H1 (cell line): ENCODE measurements around the gene PTBP1. TPM values are rescaled to one million over a fixed set of nuclear protein-coding genes. Genes with fewer than 3 reads are reported as not detected.

ENCODE experiments used
- CTCF ChIA-PET: fragments of 300-600 bp; sonication (Branson Sonifier 250); formaldehyde crosslinking; loops from one replicate; lab custom pipeline; 2021; ENCODE audit not compliant: partially characterized antibody; lab: Charles Lee
- POLR2A ChIA-PET: fragments of 300-600 bp; sonication (Branson Sonifier 250); formaldehyde crosslinking; loops from one replicate; lab custom pipeline; 2021; ENCODE audit warnings: inconsistent platforms; ENCODE audit not compliant: partially characterized antibody; lab: Charles Lee
- DNase-seq, 2 experiments: peaks; one replicate each; pipeline versions ENCODE4 v3.0.0 to v3.0.0-alpha.2; 2010 to 2022; ENCODE audit warnings: low spot score in 2 of 2, low read depth in 1 of 2, mixed read lengths in 1 of 2
- FAIRE-seq: peaks from 2 replicates; lab custom pipeline; 2011; peaks lifted over from hg19 to GRCh38; lab: Jason Lieb, UNC
- H2AFZ ChIP-seq: 2 replicates; pipeline ENCODE4 v1.8.1; 2012; ENCODE audit warnings: low read length, inconsistent platforms
- H2AK5ac ChIP-seq: 2 replicates; pipeline ENCODE4 v1.6.1; 2013; ENCODE audit warnings: low read depth, low read length
- H2BK120ac ChIP-seq: replicated peaks from 2 replicates; pipeline ENCODE3; 2013; ENCODE audit warnings: low read depth, low read length, inconsistent platforms
- H2BK12ac ChIP-seq: 2 replicates; pipeline ENCODE4 v1.6.1; 2013; ENCODE audit warnings: low read depth, low read length
- H2BK15ac ChIP-seq: 2 replicates; pipeline ENCODE4 v1.6.1; 2013; ENCODE audit warnings: low read length
- H2BK20ac ChIP-seq: 2 replicates; pipeline ENCODE4 v1.6.1; 2013; ENCODE audit warnings: low read length
- H2BK5ac ChIP-seq: 2 replicates; pipeline ENCODE4 v1.6.1; 2013; ENCODE audit warnings: low read depth, low read length
- H3K14ac ChIP-seq: 2 replicates; pipeline ENCODE4 v1.6.1; 2013; ENCODE audit warnings: inconsistent platforms; ENCODE audit not compliant: insufficient read length
- H3K18ac ChIP-seq: 2 replicates; pipeline ENCODE4 v1.6.1; 2013; ENCODE audit warnings: low read length; ENCODE audit errors: extremely low read depth
- H3K23ac ChIP-seq: 2 replicates; pipeline ENCODE4 v1.6.1; 2013; ENCODE audit warnings: inconsistent platforms; ENCODE audit not compliant: insufficient read length
- H3K23me2 ChIP-seq: 2 replicates; pipeline ENCODE4 v1.6.1; 2013; ENCODE audit warnings: low read depth, low read length
- H3K27ac ChIP-seq: 2 replicates; pipeline ENCODE4 v1.6.1; 2011; ENCODE audit warnings: low read depth, low read length, inconsistent platforms
- H3K27me3 ChIP-seq, 4 experiments: replicated peaks in 1 of 4; 1 replicate in 1 of 4; 2 replicates in 3 of 4; pipeline versions ENCODE4 v1.6.1 to v1.8.1; 2011 to 2013; ENCODE audit warnings: low read length in 3 of 4, mild to moderate bottlenecking in 3 of 4, inconsistent platforms in 2 of 4, mixed read lengths in 2 of 4, moderate library complexity in 1 of 4; ENCODE audit not compliant: control insufficient read depth in 3 of 4, insufficient read depth in 3 of 4; ENCODE audit errors: extremely low read depth in 1 of 4
- H3K36me3 ChIP-seq, 4 experiments: 2 replicates each; pipeline versions ENCODE4 v1.6.1 to v1.8.1; 2011 to 2013; ENCODE audit warnings: mild to moderate bottlenecking in 4 of 4, low read length in 3 of 4, moderate library complexity in 2 of 4, control low read depth in 1 of 4, inconsistent platforms in 1 of 4; ENCODE audit not compliant: insufficient read depth in 4 of 4, control insufficient read depth in 2 of 4
- H3K4ac ChIP-seq: replicated peaks from 2 replicates; pipeline ENCODE3; 2013; ENCODE audit warnings: low read length, low read depth, mixed read lengths, inconsistent platforms; ENCODE audit not compliant: insufficient read length
- H3K4me1 ChIP-seq, 4 experiments: replicated peaks in 1 of 4; 1 replicate in 1 of 4; 2 replicates in 3 of 4; pipeline versions ENCODE4 v1.6.1 to v1.8.1; 2011 to 2013; ENCODE audit warnings: low read length in 3 of 4, inconsistent platforms in 2 of 4, mixed read lengths in 1 of 4; ENCODE audit not compliant: insufficient read depth in 4 of 4, control insufficient read depth in 3 of 4
- H3K4me2 ChIP-seq, 2 experiments: 2 replicates each; pipeline versions ENCODE4 v1.6.1 to v1.8.1; 2011 to 2013; ENCODE audit warnings: low read depth in 2 of 2, low read length in 2 of 2, control low read depth in 1 of 2, inconsistent platforms in 1 of 2, mild to moderate bottlenecking in 1 of 2; ENCODE audit not compliant: insufficient read depth in 1 of 2
- H3K4me3 ChIP-seq, 4 experiments: fragments of 200-600, 300-600 bp in 1 of 4; sonication (generic), shearing (Covaris generic), sonication (Bioruptor Twin) in 1 of 4; 2 replicates each; pipeline versions ENCODE4 v1.5.1 to v1.8.1; 2011 to 2016; ENCODE audit warnings: low read length in 4 of 4, low read depth in 3 of 4, control low read depth in 2 of 4, inconsistent platforms in 2 of 4, mild to moderate bottlenecking in 2 of 4, mixed read lengths in 1 of 4, moderate library complexity in 1 of 4; ENCODE audit not compliant: insufficient read depth in 2 of 4; ENCODE audit errors: extremely low read depth in 1 of 4
- H3K56ac ChIP-seq: replicated peaks from 2 replicates; pipeline ENCODE3; 2013; ENCODE audit warnings: low read depth, mild to moderate bottlenecking, mixed read lengths, low read length, inconsistent platforms; ENCODE audit not compliant: insufficient read length
- H3K79me1 ChIP-seq: 2 replicates; pipeline ENCODE4 v1.6.1; 2013; ENCODE audit warnings: low read depth, low read length, control low read depth
- H3K79me2 ChIP-seq, 2 experiments: 2 replicates each; pipeline versions ENCODE4 v1.6.1 to v1.8.1; 2012 to 2013; ENCODE audit warnings: low read length in 2 of 2, mild to moderate bottlenecking in 2 of 2, inconsistent platforms in 1 of 2; ENCODE audit not compliant: insufficient read depth in 2 of 2, control insufficient read depth in 1 of 2
- H3K9ac ChIP-seq, 4 experiments: replicated peaks in 1 of 4; 1 replicate in 1 of 4; 2 replicates in 3 of 4; pipeline versions ENCODE4 v1.6.1 to v1.8.1; 2011 to 2013; ENCODE audit warnings: low read depth in 3 of 4, low read length in 3 of 4, control low read depth in 2 of 4, mild to moderate bottlenecking in 2 of 4, moderate library complexity in 2 of 4, inconsistent platforms in 1 of 4; ENCODE audit errors: extremely low read depth in 1 of 4
- H3K9me3 ChIP-seq, 2 experiments: 2 replicates each; pipeline versions ENCODE4 v1.6.1 to v1.8.1; 2012 to 2013; ENCODE audit warnings: mild to moderate bottlenecking in 2 of 2, moderate library complexity in 2 of 2, control low read depth in 1 of 2, inconsistent platforms in 1 of 2, low read depth in 1 of 2, low read length in 1 of 2, mixed read lengths in 1 of 2; ENCODE audit not compliant: insufficient read depth in 2 of 2
- H4K20me1 ChIP-seq, 2 experiments: replicated peaks in 1 of 2; 2 replicates each; pipeline versions ENCODE3 to v1.8.1; 2011 to 2013; ENCODE audit warnings: inconsistent platforms in 2 of 2, low read length in 2 of 2, mild to moderate bottlenecking in 1 of 2; ENCODE audit not compliant: insufficient read depth in 2 of 2, control insufficient read depth in 1 of 2
- H4K5ac ChIP-seq: 2 replicates; pipeline ENCODE4 v1.6.1; 2013; ENCODE audit warnings: low read length, low read depth, mixed read lengths, inconsistent platforms; ENCODE audit not compliant: insufficient read length
- H4K8ac ChIP-seq: 2 replicates; pipeline ENCODE4 v1.8.0; 2013; ENCODE audit warnings: mild to moderate bottlenecking, moderate library complexity, low read length, inconsistent platforms; ENCODE audit not compliant: insufficient read depth; ENCODE audit errors: extremely low read depth
- H4K91ac ChIP-seq: replicated peaks from 2 replicates; pipeline ENCODE3; 2013; ENCODE audit warnings: low read length, mixed read lengths, inconsistent platforms; ENCODE audit not compliant: insufficient read length
- BACH1 ChIP-seq: IDR thresholded peaks from 2 replicates; pipeline ENCODE4 v1.6.1; 2012; ENCODE audit warnings: low read length, improper control_type of control experiment
- EP300 ChIP-seq, 2 experiments: IDR thresholded peaks; 1 replicate in 1 of 2; 2 replicates in 1 of 2; pipeline ENCODE4 v1.6.1; 2011 to 2012; ENCODE audit warnings: low read depth in 2 of 2, low read length in 2 of 2, mild to moderate bottlenecking in 2 of 2, borderline replicate concordance in 1 of 2, inconsistent platforms in 1 of 2, moderate library complexity in 1 of 2
- NRF1 ChIP-seq: IDR thresholded peaks from 2 replicates; pipeline ENCODE4 v1.6.1; 2011; ENCODE audit warnings: mild to moderate bottlenecking, low read depth, low read length, improper control_type of control experiment
- RNF2 ChIP-seq: fragments of 200-900, 300-1000 bp; sonication (generic); IDR thresholded peaks from 2 replicates; pipeline ENCODE4 v1.7.1; 2016; ENCODE audit warnings: borderline replicate concordance, low read depth, mild to moderate bottlenecking, antibody characterized with exemption, low read length; ENCODE audit not compliant: poor library complexity, severe bottlenecking; ENCODE audit errors: missing control alignments
- SAP30 ChIP-seq: fragments of 300-600 bp; sonication (generic); IDR thresholded peaks from 2 replicates; pipeline ENCODE4 v1.7.1; 2012; ENCODE audit warnings: low read length, moderate library complexity, mild to moderate bottlenecking, inconsistent platforms; ENCODE audit not compliant: insufficient read depth, insufficient replicate concordance
- SIN3A ChIP-seq, 2 experiments: IDR thresholded peaks in 1 of 2; conservative IDR thresholded peaks in 1 of 2; 2 replicates each; pipeline ENCODE4 v1.6.1; 2011 to 2012; ENCODE audit warnings: low read length in 2 of 2, improper control_type of control experiment in 1 of 2, low read depth in 1 of 2, mild to moderate bottlenecking in 1 of 2
- SP1 ChIP-seq: IDR thresholded peaks from 2 replicates; pipeline ENCODE4 v1.6.1; 2011; ENCODE audit warnings: low read depth, low read length
- SP2 ChIP-seq: IDR thresholded peaks from 2 replicates; pipeline ENCODE4 v1.6.1; 2012; ENCODE audit warnings: mild to moderate bottlenecking, low read length, inconsistent platforms
- TAF1 ChIP-seq: IDR thresholded peaks from 2 replicates; pipeline ENCODE4 v1.6.1; 2011; ENCODE audit warnings: mild to moderate bottlenecking, low read depth, low read length
- WGBS, 2 experiments: shearing (Covaris generic) in 1 of 2; methylation state at CpG; one replicate each; pipeline versions ENCODE4 v1.1.6 to v1.1.7; 2013 to 2015; ENCODE audit warnings: low lambda C conversion rate in 2 of 2, mixed read lengths in 2 of 2, inconsistent platforms in 1 of 2, low coverage in 1 of 2, missing lambda C conversion rate in 1 of 2; ENCODE audit not compliant: insufficient replicate concordance in 2 of 2, insufficient coverage in 1 of 2, insufficient read length in 1 of 2; ENCODE audit errors: extremely low coverage in 1 of 2, missing lambda C conversion rate in 1 of 2; 5-methylcytosine and 5-hydroxymethylcytosine counted together
- polyA plus RNA-seq, 7 experiments: library from polyadenylated mRNA; depleted of rRNA in 3 of 7; stranded (reverse) in 5 of 7; unstranded in 2 of 7; fragments of >200 nt in 5 of 7; fragments of 200-250 nt in 2 of 7; gene quantifications; 1 replicate in 5 of 7; 2 replicates in 1 of 7; 4 replicates in 1 of 7; pipeline versions ENCODE4 v1.2.1 to v1.2.3, GENCODE V29; 2011 to 2013; ENCODE audit warnings: missing spikeins in 2 of 7, mixed read lengths in 2 of 7
- total RNA-seq: library from RNA; stranded (reverse); fragmentation: NEBNext Ultra II Directional; extraction: Animal tissue kit (Norgen Biotek cat#: 25700); gene quantifications from 2 replicates; pipeline ENCODE4 v1.2.1, GENCODE V29; 2021

PTBP1 gene
- total and polyA plus RNA-seq, 2 of the 8 experiments (the other 6 are each of a cell fraction or from before 2014, with no cell fraction given): 528 to 888 TPM

DNA sequence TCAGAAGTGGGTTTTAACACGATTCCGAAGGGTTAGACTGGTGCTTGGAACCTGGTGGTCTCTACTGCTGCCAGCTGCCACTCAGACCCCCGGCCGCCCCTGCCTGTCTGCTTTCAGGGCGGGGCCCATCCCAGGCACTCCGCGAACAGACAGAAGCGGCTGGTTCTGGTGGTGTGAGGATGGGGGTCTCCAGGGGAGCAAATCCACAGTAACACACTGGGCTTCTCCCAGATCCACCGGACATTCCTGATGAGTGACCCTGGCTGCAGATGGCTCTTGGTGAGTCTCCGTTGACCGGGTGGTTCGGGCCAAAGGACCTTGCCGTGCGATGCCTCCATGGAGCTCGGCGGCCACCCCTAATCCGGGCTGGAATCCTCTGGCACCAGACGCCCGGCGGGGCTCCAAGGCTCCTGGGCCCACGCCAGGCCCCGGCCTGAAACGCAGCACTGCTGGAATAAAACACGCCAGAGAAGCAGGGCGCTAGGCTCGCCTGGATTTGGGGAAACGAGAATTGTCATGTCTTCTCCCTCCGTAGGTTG, 2.1 kb upstream of the PTBP1 start:
- Histone ChIP-seq H3K4me2 (no peak overlapping the region), H2BK20ac (peak overlapping the region; percentile 32; the same call in 1 of the 2 replicates), H3K9me3 (no peaks in the 10 kb centered on the region), H3K4ac (no peak overlapping the region), H4K20me1 (peaks cover 12 to 15% of the 10 kb centered on the region in 2 experiments), H3K27me3 (no peaks in the 10 kb centered on the region), H3K79me2 (peaks cover 22 to 23% of the 10 kb centered on the region in 2 experiments), H2BK12ac (no peak overlapping the region), H3K9ac (no peak overlapping the region), H3K79me1 (no peaks in the 10 kb centered on the region), H4K8ac (no peak overlapping the region), H3K4me3 (no peak overlapping the region), H2BK15ac (0 out of 2 replicates have a peak overlapping the region, but pooled peaks have one; percentile 29), H3K23ac (no peak overlapping the region), H3K56ac (no peak overlapping the region), H2AFZ (no peak overlapping the region), H3K4me1 (peaks cover 0 to 23% (median 15%) of the 10 kb centered on the region in 4 experiments; a peak in 6 of 7 replicates), H3K36me3 (peaks cover 0 to 5% (median 2%) of the 10 kb centered on the region in 4 experiments; a peak in 5 of 8 replicates), H3K27ac (no peak overlapping the region), H2BK120ac (no peak overlapping the region), H3K18ac (no peak overlapping the region; the same call in 1 of the 2 replicates), H3K23me2 (peaks cover 10% of the 10 kb centered on the region; the same call in 1 of the 2 replicates), H4K91ac (no peak overlapping the region), H2BK5ac (no peak overlapping the region), H3K14ac (no peak overlapping the region), H4K5ac (no peak overlapping the region), H2AK5ac (no peak overlapping the region)
- 92% methylated on average over 28 of the region's 28 CpGs; no CpG with 5 or more reads in 1 of the 2 experiments for WGBS, 2 experiments
- ChIA-PET POLR2A (interaction anchor here (1.3 to 16.9 kb wide), 7 partner anchors 8 to 28 kb away, joined by 4 to 277 read pairs (median 53); partner anchors contain the start of genes AZU1 and PLPPR3), CTCF (interaction anchor here (0.5 to 0.8 kb wide), 2 partner anchors 22 to 128 kb away, joined by 3 read pairs; no protein-coding TSS in a partner anchor)
- DNase-seq (peak in 1 of 2 experiments; percentile 48), FAIRE-seq (no peak)
- TF ChIP-seq SP1 (no peak), SIN3A (conservative IDR thresholded peaks at IDR 0.05 in 1 of 2, IDR thresholded peaks at IDR 0.05 in 1 of 2; ENCODE audit: low read depth in 1 of 2, low read length in 2 of 2) (no peak), TAF1 (no peak), EP300 (IDR thresholded peaks at IDR 0.05; ENCODE audit: borderline replicate concordance in 1 of 2, low read depth in 2 of 2, low read length in 2 of 2) (no peak), NRF1 (no peak), RNF2 (no peak), BACH1 (no peak), SAP30 (no peak), SP2 (no peak)
